Globus pallidus (tissue), 1 donor: Measurements from ENCODE around the gene MCHR1.
"Not testable (repeated sequence)": the region's sequence is repeated elsewhere in the genome, so short reads cannot be mapped to it uniquely, and the experiment has no call there.

Experiments used
- DNase-seq: peaks from one replicate; pipeline ENCODE4 v3.0.0-alpha.2; 2015; ENCODE audit warnings: low spot score

Gene MCHR1

GRCh38 chr22:40691532-40691931 is 12.2 kb downstream of the MCHR1 start:
- no peak for DNase-seq

DNA sequence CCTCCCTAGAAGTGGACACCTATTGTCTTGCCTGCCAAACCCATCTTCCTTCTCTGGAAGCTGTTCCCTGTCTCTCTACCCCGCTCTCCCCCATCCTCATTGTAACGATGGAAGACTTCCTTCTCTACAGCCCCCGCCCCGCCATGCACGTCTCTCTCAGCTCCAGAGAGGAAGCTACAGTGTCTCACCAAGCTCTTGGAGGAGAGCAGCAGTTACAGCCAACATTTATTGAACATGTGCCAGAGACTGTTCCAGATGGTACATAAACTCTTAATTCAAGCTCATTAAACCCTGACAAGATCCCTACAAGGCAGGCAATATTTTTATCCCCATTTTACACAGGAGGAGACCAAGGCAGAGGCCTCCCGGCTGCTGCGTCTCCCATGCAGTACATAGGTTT is 15.1 kb downstream of the MCHR1 start:
- DNase-seq, result no peak

- no peak for DNase-seq
Measured at GRCh38 chr22:40701274-40701673, 22.0 kb downstream of the MCHR1 start.

GRCh38 chr22:40703174-40703573 is 23.9 kb downstream of the MCHR1 start:
- no peak for DNase-seq

DNA sequence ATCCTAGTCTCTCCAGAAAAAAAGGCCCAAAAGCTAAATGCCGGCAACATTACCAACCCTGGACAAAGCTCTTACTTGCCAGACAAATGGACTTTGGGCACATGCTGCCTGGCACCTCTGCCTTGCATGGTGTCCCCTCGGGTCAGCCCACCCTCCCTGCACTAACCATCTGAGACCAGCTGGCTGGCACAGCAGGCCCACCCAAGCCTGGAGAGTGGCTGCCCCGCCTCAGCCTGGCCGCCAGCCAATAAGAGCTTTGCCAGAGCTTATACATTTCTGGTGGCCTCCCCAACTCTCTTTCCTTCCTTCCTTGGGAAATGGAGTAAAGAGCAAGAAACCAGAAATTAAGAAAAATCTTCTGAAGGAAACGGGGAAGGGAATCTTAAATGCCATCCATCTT is 24.5 kb downstream of the MCHR1 start:
- DNase-seq, result no peak

- DNase-seq, result no peak
Measured at GRCh38 chr22:40705918-40706682, 26.8 kb downstream of the MCHR1 start.

- DNase-seq, result no peak
Measured at GRCh38 chr22:40707154-40707553, 27.9 kb downstream of the MCHR1 start.

- DNase-seq, result no peak
Measured at GRCh38 chr22:40708177-40708576, 28.9 kb downstream of the MCHR1 start.

- no peak for DNase-seq
Measured at GRCh38 chr22:40709752-40710413, 30.6 kb downstream of the MCHR1 start.

DNA sequence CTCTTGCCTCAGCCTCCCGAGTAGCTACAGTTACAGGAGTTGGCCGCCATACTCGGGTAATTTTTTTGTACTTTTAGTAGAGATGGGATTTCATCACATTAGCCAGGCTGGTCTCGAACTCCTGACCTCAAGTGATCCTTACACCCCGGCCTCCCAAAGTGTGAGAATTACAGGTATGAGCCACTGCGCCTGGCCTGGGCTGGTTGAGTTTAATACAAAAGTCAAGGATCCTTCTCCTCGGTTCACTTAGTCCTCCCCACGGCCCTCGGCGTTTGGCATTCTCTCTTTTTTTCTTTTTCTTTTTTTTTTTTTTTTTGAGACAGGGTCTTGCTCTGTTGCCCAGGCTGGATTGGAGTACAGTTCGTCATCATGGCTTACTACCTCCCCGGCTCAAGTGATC is 33.0 kb downstream of the MCHR1 start:
- DNase-seq, result no peak

DNA sequence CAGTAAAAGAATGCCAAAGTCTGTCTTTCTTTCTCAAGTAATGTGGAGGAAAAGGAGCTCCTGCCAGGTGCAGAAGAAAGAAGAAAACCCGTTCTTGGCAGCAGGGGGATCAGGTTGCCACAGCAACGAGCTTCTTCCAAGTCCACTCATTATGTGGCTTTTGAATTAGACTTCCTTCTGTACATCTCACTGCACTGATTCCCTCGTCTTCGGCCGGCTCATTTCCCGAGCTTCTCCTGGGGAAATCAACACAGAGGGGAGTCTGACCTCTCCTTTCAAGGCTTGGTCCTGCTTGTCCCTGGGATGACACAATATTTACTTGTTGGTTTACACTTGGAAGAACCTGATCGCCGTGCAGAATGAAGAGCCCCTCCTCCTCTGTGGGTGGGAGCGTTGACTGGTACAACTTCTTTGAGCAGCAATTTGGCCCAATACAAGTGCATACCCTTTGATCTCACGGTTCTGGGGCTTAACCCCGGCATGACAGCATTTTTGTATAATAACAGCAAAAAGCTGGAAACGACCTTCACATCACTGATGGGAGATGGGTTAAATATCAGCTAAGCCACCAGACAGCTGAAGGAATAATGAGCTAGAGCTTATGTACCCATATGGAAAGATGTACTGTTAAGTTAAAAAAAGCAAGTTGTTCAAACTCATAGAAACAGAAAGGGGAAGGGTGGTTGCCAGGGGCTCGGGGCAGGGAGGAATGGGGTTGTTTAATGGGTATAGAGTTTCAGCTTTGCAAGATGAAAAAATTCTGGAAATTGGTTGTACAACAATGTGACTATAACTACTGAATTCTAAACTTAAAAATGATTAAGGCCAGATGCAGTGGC is 35.4 kb downstream of the MCHR1 start:
- DNase-seq, result peak; percentile 30

DNA sequence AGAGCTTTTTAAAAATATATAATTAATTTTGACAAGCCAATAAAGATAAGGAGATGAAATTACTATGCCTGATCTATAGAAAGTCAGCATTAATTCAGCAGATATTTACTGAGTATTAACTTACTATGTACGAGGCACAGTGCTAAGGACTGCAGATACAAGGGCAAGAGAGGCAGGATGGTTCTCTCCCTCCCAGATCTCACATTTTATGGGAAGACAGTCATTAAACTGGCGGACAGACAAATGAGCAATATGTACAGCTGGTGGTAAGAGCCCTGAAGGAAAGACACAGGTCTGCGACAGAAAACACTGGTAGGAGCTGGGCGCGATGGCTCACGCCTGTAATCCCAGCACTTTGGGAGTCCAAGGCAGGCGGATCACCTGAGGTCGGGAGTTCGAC is 36.8 kb downstream of the MCHR1 start:
- DNase-seq, result no peak

DNA sequence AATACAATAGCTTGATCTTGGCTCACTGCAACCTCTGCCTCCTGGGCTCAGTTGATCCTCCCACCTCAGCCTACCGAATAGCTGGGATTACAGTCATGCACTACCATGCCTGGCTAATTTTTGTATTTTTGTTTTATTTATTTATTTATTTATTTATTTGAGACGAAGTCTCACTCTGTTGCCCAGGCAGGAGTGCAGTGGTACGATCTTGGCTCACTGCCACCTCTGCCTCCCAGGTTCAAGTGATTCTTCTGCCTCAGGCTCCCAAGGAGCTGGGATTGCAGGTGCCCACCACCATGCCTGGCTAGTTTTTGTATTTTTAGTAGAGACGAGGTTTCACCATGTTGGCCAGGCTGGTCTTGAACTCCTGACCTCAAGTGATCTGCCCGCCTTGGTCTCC is 38.4 kb downstream of the MCHR1 start:
- DNase-seq, result not testable (repeated sequence)

DNA sequence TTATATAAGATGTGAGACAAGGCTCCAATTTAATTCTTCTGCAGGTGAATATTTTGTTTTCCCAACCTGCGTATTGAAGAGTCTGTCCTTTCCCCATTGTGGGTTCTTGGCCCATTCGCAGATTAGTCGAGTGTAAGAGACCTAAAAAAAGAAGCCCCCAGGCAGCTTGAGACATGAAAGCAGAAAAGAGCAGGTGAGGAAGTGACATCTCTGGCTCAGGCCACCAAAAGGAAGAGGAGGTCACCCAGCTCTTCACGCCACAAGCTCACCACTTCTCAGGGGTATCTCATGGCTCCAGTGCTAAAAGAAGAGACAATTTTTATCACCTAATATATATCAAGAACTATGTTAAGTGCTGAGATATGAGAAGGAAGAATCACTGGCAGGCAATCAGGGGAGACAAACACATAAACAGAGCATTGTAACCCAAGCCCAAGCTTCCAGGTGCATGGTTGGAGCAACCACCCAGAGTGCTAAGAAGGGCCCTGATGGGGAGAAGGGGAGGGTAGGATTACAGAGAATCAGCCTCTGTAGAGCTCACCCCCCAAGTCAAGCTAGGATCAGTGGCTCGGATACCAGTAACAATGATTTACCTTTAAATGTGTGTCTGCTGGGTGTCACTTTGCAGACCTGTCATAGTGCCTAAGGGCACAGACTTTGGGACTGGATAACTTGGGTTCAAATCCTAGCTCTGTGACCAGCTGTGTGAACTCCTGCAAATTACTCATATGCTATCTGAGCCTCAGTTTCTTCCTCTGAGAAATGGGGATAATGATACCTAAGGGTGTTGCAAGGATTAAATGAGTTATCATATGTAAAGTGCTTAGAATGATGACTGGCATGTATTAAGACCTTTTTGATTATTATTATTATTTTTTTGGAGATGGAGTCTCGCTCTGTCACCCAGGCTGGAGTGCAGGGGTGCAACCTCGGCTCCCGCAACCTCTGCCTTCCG is 39.2 kb downstream of the MCHR1 start:
- no peak for DNase-seq

DNA sequence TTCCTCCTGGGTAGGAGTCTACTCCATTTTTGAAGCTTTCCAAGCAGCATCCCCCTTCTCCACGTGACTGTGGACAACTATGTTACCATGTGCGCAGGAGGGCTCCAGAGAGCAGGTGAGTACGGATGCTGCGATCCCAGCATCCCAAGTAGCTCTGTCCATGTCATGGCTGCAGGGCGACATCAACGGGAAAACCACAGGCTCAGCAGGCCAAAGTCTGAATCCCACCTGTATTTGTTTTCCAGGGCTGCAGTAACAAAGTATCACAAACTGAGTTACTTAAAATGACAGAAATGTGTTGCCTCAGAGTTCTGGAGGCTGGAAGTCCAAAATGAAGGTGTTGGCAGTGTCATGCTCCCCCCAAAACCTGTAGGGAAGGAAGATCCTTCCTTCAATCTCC is 40.3 kb downstream of the MCHR1 start:
- no peak for DNase-seq

DNA sequence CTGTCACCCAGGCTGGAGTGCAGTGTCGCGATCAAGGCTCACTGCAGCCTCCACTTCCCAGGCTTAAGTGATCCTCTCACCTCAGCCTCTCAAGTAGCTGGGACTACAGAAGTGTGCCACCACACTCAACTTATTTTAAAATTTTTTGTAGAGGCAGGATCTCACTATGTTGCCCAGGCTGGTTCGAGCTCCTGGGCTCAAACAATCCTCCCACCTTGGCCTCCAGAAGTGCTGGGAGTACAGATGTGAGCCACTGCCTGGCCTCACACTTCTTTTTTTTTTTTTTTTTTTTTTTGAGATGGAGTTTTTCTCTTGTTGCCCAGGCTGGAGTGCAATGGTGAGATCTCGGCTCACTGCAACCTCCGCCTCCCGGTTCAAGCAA is 40.9 kb downstream of the MCHR1 start:
- DNase-seq, result not testable (repeated sequence)

DNA sequence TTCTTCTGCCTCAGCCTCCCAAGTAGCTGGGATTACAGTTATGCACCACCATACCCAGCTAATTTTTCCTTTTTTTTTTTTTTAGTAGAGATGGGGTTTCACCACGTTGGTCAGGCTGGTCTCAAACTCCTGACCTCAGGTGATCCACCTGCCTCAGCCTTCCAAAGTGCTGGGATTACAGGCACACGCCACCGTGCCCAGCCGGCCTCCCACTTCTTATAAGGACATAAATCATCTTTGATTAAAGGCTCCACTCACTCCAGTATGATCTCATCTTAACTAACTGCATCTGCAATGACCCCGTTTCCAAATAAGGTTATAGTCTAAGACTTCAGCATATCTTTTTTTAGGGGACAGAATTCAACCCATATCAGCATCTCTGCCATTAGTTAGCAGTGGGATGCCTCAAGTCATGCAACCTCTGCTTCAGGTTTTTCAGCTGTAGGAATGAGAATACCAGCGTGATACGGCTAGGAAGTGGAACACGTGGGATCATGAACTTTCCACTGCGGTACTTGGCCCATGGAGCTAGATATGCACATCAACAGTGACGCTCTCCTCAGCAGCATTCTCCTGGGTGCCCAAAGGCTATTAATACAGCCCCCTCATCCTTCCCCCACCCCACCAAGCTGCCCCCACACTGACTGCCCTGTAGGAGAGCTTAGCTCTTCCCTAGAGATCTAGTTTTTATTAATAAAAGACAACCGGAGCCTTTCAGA is 41.4 kb downstream of the MCHR1 start:
- DNase-seq, result no peak

GRCh38 chr22:40721266-40721665 is 42.0 kb downstream of the MCHR1 start:
- DNase-seq, result peak; percentile 9

DNA sequence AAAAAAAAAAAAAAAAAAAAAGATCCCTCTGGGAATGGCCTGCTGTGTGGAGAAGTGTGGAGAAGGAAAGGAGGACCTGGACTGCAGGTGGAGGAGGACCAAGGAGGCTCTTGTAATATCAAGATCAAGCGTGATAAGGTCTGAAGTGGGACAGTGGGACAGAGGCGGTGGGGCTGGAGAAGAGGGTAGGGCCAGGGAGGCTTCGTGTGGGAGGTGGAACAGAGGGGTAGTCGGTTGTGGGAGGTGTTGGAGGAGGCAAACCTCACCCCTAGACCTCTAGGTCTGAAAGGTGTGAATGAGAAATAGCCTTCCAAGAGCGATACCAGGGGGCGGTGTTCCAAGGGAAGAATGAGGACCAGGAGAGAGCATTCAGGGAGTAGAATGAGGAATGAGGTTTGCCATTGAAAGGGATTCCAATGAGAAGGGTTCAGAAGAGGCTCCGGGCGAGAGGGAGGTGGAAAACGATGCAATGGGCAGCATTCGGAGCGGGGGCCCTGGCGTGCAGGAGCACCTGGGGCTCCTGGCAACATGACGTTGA is 44.2 kb downstream of the MCHR1 start:
- DNase-seq, result no peak

- DNase-seq, result no peak
Measured at GRCh38 chr22:40726514-40726913, 47.2 kb downstream of the MCHR1 start.
